WTC11 (cell line): ENCODE results near the gene ATCAY.

Experiments
- CTCF ChIP-seq: fragments of 200-600 bp; IDR thresholded peaks from 2 replicates; pipeline ENCODE4 v1.8.0; 2022; ENCODE audit warnings: antibody characterized with exemption
- E2F5 ChIP-seq: sonication (generic); formaldehyde crosslinking; IDR thresholded peaks from 2 replicates; pipeline ENCODE4 v1.8.1; 2022; ENCODE audit warnings: mild to moderate bottlenecking, moderate library complexity, missing genetic modification reagents
- FOXP1 ChIP-seq: sonication (generic); formaldehyde crosslinking; IDR thresholded peaks from 2 replicates; pipeline ENCODE4 v1.8.0; 2022; ENCODE audit warnings: missing genetic modification reagents, mild to moderate bottlenecking, moderate library complexity, borderline replicate concordance
- GABPB1 ChIP-seq: sonication (generic); formaldehyde crosslinking; IDR thresholded peaks from 2 replicates; pipeline ENCODE4 v1.8.1; 2023; ENCODE audit warnings: mild to moderate bottlenecking, missing genetic modification reagents
- JUN ChIP-seq: sonication (generic); formaldehyde crosslinking; IDR thresholded peaks from 2 replicates; pipeline ENCODE4 v1.8.0; 2023; ENCODE audit warnings: mild to moderate bottlenecking, missing genetic modification reagents
- KAT7 ChIP-seq: sonication (generic); formaldehyde crosslinking; IDR thresholded peaks from 2 replicates; pipeline ENCODE4 v1.8.1; 2023; ENCODE audit warnings: missing genetic modification reagents, mild to moderate bottlenecking, borderline replicate concordance
- NR2C2 ChIP-seq: sonication (generic); formaldehyde crosslinking; IDR thresholded peaks from 2 replicates; pipeline ENCODE4 v1.8.0; 2022; ENCODE audit warnings: mild to moderate bottlenecking, missing genetic modification reagents
- SMAD4 ChIP-seq: sonication (generic); formaldehyde crosslinking; IDR thresholded peaks from 2 replicates; pipeline ENCODE4 v1.8.0; 2022; ENCODE audit warnings: mild to moderate bottlenecking, missing genetic modification reagents
- ZNF512 ChIP-seq: sonication (generic); formaldehyde crosslinking; IDR thresholded peaks from 2 replicates; pipeline ENCODE4 v1.8.1; 2022; ENCODE audit warnings: missing genetic modification reagents, borderline replicate concordance
- TF ChIP-seq, protein P1 (sequence below): sonication (generic); formaldehyde crosslinking; IDR thresholded peaks from 2 replicates; pipeline ENCODE4 v1.8.1; 2022; ENCODE audit warnings: low read depth, mild to moderate bottlenecking, moderate library complexity, missing genetic modification reagents, borderline replicate concordance
- TF ChIP-seq, protein P2 (sequence below): sonication (generic); formaldehyde crosslinking; IDR thresholded peaks from 2 replicates; pipeline ENCODE4 v1.8.1; 2023; ENCODE audit warnings: mild to moderate bottlenecking, missing genetic modification reagents, moderate library complexity
- TF ChIP-seq, protein P3 (sequence below): sonication (generic); formaldehyde crosslinking; IDR thresholded peaks from 2 replicates; pipeline ENCODE4 v1.8.1; 2023; ENCODE audit warnings: mild to moderate bottlenecking, missing genetic modification reagents, moderate library complexity
- TF ChIP-seq, protein P4 (sequence below): fragments of 250-450 bp; sonication (Bioruptor Pico); IDR thresholded peaks from 2 replicates; pipeline ENCODE4 v2.1.2; 2022; ENCODE audit warnings: mild to moderate bottlenecking, moderate library complexity
- TF ChIP-seq, protein P5 (sequence below): sonication (generic); formaldehyde crosslinking; IDR thresholded peaks from 2 replicates; pipeline ENCODE4 v1.8.1; 2022; ENCODE audit warnings: low read depth, missing genetic modification reagents, borderline replicate concordance

DNA sequence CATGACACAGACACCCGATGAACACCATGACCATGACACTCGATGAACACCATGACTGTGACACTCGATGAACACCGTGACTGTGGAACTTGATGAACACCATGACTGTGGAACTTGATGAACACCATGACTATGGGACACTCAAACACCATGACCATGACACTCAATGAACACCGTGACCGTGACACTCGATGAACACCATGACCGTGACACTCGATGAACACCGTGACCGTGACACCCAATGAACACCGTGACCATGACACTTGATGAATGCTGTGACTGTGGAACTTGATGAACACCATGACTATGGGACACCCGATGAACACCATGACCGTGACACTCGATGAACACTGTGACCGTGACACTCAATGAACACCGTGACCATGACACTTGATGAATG, 43.2 kb upstream of the ATCAY start:
- TF ChIP-seq, protein P1, sequence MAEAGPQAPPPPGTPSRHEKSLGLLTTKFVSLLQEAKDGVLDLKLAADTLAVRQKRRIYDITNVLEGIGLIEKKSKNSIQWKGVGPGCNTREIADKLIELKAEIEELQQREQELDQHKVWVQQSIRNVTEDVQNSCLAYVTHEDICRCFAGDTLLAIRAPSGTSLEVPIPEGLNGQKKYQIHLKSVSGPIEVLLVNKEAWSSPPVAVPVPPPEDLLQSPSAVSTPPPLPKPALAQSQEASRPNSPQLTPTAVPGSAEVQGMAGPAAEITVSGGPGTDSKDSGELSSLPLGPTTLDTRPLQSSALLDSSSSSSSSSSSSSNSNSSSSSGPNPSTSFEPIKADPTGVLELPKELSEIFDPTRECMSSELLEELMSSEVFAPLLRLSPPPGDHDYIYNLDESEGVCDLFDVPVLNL (CRISPR knock-in tag): no peak
- no peak for TF ChIP-seq CTCF
- TF ChIP-seq ZNF512 (CRISPR knock-in tag): no peak
- TF ChIP-seq, protein P2, sequence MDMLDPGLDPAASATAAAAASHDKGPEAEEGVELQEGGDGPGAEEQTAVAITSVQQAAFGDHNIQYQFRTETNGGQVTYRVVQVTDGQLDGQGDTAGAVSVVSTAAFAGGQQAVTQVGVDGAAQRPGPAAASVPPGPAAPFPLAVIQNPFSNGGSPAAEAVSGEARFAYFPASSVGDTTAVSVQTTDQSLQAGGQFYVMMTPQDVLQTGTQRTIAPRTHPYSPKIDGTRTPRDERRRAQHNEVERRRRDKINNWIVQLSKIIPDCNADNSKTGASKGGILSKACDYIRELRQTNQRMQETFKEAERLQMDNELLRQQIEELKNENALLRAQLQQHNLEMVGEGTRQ (CRISPR knock-in tag): no peak
- TF ChIP-seq SMAD4: no peak
- no peak for TF ChIP-seq GABPB1 (CRISPR knock-in tag)
- no peak for TF ChIP-seq FOXP1
- TF ChIP-seq, protein P3, sequence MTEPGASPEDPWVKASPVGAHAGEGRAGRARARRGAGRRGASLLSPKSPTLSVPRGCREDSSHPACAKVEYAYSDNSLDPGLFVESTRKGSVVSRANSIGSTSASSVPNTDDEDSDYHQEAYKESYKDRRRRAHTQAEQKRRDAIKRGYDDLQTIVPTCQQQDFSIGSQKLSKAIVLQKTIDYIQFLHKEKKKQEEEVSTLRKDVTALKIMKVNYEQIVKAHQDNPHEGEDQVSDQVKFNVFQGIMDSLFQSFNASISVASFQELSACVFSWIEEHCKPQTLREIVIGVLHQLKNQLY (CRISPR knock-in tag): no peak
- TF ChIP-seq, protein P4, sequence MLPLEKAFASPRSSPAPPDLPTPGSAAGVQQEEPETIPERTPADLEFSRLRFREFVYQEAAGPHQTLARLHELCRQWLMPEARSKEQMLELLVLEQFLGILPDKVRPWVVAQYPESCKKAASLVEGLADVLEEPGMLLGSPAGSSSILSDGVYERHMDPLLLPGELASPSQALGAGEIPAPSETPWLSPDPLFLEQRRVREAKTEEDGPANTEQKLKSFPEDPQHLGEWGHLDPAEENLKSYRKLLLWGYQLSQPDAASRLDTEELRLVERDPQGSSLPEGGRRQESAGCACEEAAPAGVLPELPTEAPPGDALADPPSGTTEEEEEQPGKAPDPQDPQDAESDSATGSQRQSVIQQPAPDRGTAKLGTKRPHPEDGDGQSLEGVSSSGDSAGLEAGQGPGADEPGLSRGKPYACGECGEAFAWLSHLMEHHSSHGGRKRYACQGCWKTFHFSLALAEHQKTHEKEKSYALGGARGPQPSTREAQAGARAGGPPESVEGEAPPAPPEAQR: no peak
- no peak for TF ChIP-seq KAT7 (CRISPR knock-in tag)
- TF ChIP-seq JUN (CRISPR knock-in tag): no peak
- no peak for TF ChIP-seq E2F5
- TF ChIP-seq NR2C2: no peak
- TF ChIP-seq, protein P5, sequence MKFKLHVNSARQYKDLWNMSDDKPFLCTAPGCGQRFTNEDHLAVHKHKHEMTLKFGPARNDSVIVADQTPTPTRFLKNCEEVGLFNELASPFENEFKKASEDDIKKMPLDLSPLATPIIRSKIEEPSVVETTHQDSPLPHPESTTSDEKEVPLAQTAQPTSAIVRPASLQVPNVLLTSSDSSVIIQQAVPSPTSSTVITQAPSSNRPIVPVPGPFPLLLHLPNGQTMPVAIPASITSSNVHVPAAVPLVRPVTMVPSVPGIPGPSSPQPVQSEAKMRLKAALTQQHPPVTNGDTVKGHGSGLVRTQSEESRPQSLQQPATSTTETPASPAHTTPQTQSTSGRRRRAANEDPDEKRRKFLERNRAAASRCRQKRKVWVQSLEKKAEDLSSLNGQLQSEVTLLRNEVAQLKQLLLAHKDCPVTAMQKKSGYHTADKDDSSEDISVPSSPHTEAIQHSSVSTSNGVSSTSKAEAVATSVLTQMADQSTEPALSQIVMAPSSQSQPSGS: no peak
